A673 (cell line): ENCODE measurements around the gene CORO7. TPM values are rescaled to one million over a fixed set of nuclear protein-coding genes. Genes with fewer than 3 reads are reported as not detected.

ENCODE experiments used
- BruUV-seq: library from RNA; stranded (reverse); fragments of 400-500 nt; replicated peaks from 2 replicates; lab custom pipeline; 2021; lab: Mats Ljungman, UMichigan
- CTCF ChIA-PET: fragments of 300-600 bp; sonication (Branson Sonifier 250); formaldehyde crosslinking; loops from one replicate; lab custom pipeline; 2022; ENCODE audit warnings: antibody characterized with exemption; lab: Charles Lee
- POLR2A ChIA-PET: fragments of 300-600 bp; sonication (Branson Sonifier 250); formaldehyde crosslinking; loops from one replicate; lab custom pipeline; 2022; ENCODE audit warnings: antibody characterized with exemption; ENCODE audit not compliant: low non-redundant PET; lab: Charles Lee
- DNase-seq: peaks from one replicate; pipeline ENCODE4 v3.0.0-alpha.2; 2015; ENCODE audit warnings: low spot score
- H3K27ac ChIP-seq: fragments of 200-600 bp; sonication (generic); 2 replicates; pipeline ENCODE4 v1.5.1; 2016; ENCODE audit warnings: mixed run types, low read depth, mild to moderate bottlenecking, mixed read lengths, antibody characterized with exemption, low read length; ENCODE audit not compliant: poor library complexity, severe bottlenecking
- H3K27me3 ChIP-seq: fragments of 200-600 bp; sonication (generic); replicated peaks from 2 replicates; pipeline ENCODE4 v1.6.1; 2017; ENCODE audit warnings: mixed run types, low read depth, mild to moderate bottlenecking, mixed read lengths, antibody characterized with exemption, low read length; ENCODE audit not compliant: insufficient read depth, poor library complexity
- H3K36me3 ChIP-seq: fragments of 200-600 bp; sonication (generic); 2 replicates; pipeline ENCODE4 v1.6.1; 2016; ENCODE audit warnings: mixed run types, mild to moderate bottlenecking, mixed read lengths, antibody characterized with exemption, low read length; ENCODE audit not compliant: insufficient read depth, poor library complexity, severe bottlenecking
- H3K4me1 ChIP-seq: fragments of 200-600 bp; sonication (generic); 2 replicates; pipeline ENCODE4 v1.6.1; 2017; ENCODE audit warnings: mixed run types, mild to moderate bottlenecking, mixed read lengths, antibody characterized with exemption, low read length; ENCODE audit not compliant: insufficient read depth, poor library complexity, severe bottlenecking
- H3K4me3 ChIP-seq: fragments of 200-600 bp; sonication (generic); 2 replicates; pipeline ENCODE4 v1.5.1; 2016; ENCODE audit warnings: low read depth, mixed run types, mild to moderate bottlenecking, mixed read lengths, low read length; ENCODE audit not compliant: poor library complexity, severe bottlenecking
- H3K9me3 ChIP-seq: fragments of 200-600 bp; sonication (generic); 2 replicates; pipeline ENCODE4 v1.6.1; 2016; ENCODE audit warnings: mixed run types, low read depth, mild to moderate bottlenecking, mixed read lengths, antibody characterized with exemption, low read length; ENCODE audit not compliant: poor library complexity, severe bottlenecking
- CTCF ChIP-seq: fragments of 300-800, 200-600 bp; sonication (generic); conservative IDR thresholded peaks from 2 replicates; pipeline ENCODE4 v1.5.1; 2017; ENCODE audit warnings: low read depth, mild to moderate bottlenecking, antibody characterized with exemption, low read length, moderate library complexity, mixed read lengths
- EZH2 ChIP-seq: fragments of 200-600 bp; sonication (generic); IDR thresholded peaks from 2 replicates; pipeline ENCODE4 v1.6.1; 2017; ENCODE audit warnings: borderline replicate concordance, low read depth, mild to moderate bottlenecking, mixed read lengths, antibody characterized with exemption, low read length; ENCODE audit not compliant: poor library complexity, severe bottlenecking
- intact Hi-C: fragments of 100-400 bp; cut with micrococcal nuclease; formaldehyde crosslinking; loops from one replicate; pipeline ENCODE4 v1.10.0; 2022; ENCODE audit not compliant: unreplicated experiment
- total RNA-seq: library from RNA; stranded (reverse); gene quantifications from 2 replicates; pipeline ENCODE4 v1.2.3, GENCODE V29; 2021

The CORO7 gene
- total RNA-seq, 1 experiment from 2014 or later = 24.4 TPM

- POLR2A ChIA-PET = no interaction called here
Observed at GRCh38 chr16:4386951-4387565, 29.3 kb downstream of the CORO7 start.

GRCh38 chr16:4386451-4386805, 30.0 kb downstream of the CORO7 start:
- H3K4me1 ChIP-seq = peaks cover 21% of the 10 kb centered on the region
- BruUV-seq = no TSS peak
- intact Hi-C loops = no loop called here
- ChIA-PET CTCF (no interaction called here), POLR2A (no interaction called here)
- H3K36me3 ChIP-seq = no peaks in the 10 kb centered on the region
- no peaks in the 10 kb centered on the region for H3K27me3 ChIP-seq
- TF ChIP-seq EZH2 (no peak), CTCF (no peak)
- peak overlapping the region; percentile 10 for H3K27ac ChIP-seq
- no peaks in the 10 kb centered on the region for H3K9me3 ChIP-seq
- DNase-seq = peak; percentile 55
- H3K4me3 ChIP-seq = no peak overlapping the region

More at GRCh38 chr16:4386951-4387565, 29.3 kb downstream of the CORO7 start:
- peaks cover 28% of the 10 kb centered on the region for H3K4me1 ChIP-seq
- DNase-seq = no peak
- CTCF ChIA-PET = no interaction called here
- no peak overlapping the region for H3K4me3 ChIP-seq
- BruUV-seq = no TSS peak
- H3K36me3 ChIP-seq = no peaks in the 10 kb centered on the region
- no peaks in the 10 kb centered on the region for H3K9me3 ChIP-seq
- H3K27me3 ChIP-seq = no peaks in the 10 kb centered on the region
- TF ChIP-seq EZH2 (no peak), CTCF (no peak)
- intact Hi-C loops = no loop called here
- H3K27ac ChIP-seq = peak overlapping the region; percentile 10

GRCh38 chr16:4385789-4386450, 30.5 kb downstream of the CORO7 start:
- no peak overlapping the region for H3K4me3 ChIP-seq
- no peak for DNase-seq
- no peaks in the 10 kb centered on the region for H3K9me3 ChIP-seq
- no peaks in the 10 kb centered on the region for H3K36me3 ChIP-seq
- ChIA-PET CTCF (no interaction called here), POLR2A (interaction anchor here (0.7 kb wide), 1 partner anchor 21 kb away, joined by 4 read pairs; no protein-coding TSS in a partner anchor)
- H3K4me1 ChIP-seq = peaks cover 20% of the 10 kb centered on the region
- peak overlapping the region; percentile 7 for H3K27ac ChIP-seq
- intact Hi-C loops = no loop called here
- BruUV-seq = no TSS peak
- no peaks in the 10 kb centered on the region for H3K27me3 ChIP-seq
- no peak for TF ChIP-seq CTCF
- no peak for TF ChIP-seq EZH2
